ENCODE measurements around the gene CCBE1. TPM values are rescaled to one million over a fixed set of nuclear protein-coding genes. Genes with fewer than 3 reads are reported as not detected.

CCBE1 gene
- total and polyA plus RNA-seq, 4 donors, result 3.4 to 59.0 (median 21.9) TPM

DNA sequence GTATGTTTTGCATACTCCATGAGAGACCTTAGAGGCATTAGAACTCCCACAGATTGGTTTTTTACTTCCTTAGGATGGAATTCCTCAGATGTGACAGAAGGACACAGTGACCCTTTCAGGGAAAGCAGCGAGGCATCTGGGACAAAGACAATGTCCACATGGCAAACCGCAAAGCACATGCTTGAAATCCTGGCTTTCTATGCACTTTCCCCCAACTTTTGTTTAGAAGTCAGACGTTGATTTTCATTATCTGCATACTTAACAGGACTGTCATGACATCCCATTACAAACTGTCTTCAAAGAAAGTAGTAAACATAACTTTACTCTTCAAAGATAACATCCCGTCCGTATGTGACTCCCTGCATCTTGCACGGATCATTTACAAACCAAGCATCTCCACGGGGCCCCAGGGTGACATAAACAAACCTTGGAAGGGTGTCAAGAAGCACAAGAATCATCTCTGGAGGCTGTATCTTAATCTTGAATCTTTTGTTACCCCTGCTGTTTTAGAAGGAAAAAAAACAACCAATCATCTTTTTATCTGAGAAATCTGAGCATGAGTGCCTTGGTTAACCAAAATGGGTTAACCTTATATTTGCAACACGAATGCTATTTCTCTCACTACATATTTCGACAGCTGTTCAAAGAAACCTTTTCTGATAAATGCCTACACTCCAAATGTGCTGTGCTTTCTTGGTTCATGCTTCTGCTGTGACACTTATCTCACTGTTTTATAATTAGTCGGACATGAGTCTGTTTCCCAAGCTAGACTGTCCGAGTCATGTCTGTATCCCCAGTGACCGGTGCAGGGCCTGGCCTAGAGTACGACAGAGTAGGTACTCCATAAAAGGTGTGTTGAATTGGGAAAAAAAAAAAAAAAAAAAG is 90.8 kb downstream of the CCBE1 start:
- ATAC-seq (ENCODE audit: insufficient read depth, low FRiP score) (no peak), DNase-seq (peak; percentile 79 to 92 (median 91))
- Histone ChIP-seq H3K9me3 (ENCODE audit: control insufficient read depth in 4 of 4, insufficient read depth in 3 of 4, low read length in 3 of 4) (no peaks in the 10 kb centered on the region), H3K4me1 (ENCODE audit: control insufficient read depth in 5 of 5, insufficient read depth in 5 of 5, low read length in 5 of 5) (peaks cover 1 to 68% (median 9%) of the 10 kb centered on the region in 5 donors), H3K9ac (ENCODE audit: insufficient read depth in 1 of 2, low read length in 2 of 2) (peak overlapping the region in 1 of 2 donors; percentile 17), H3K27me3 (ENCODE audit: control insufficient read depth in 3 of 3, insufficient read depth in 3 of 3, low read length in 2 of 3) (no peaks in the 10 kb centered on the region), H3K4me3 (no peak overlapping the region), H3K27ac (ENCODE audit: low read depth in 1 of 2, low read length in 1 of 2) (no peak overlapping the region), H3K36me3 (ENCODE audit: control insufficient read depth in 4 of 4, insufficient read depth in 4 of 4, low read length in 4 of 4) (no peaks in the 10 kb centered on the region)
- TF ChIP-seq, protein P1, sequence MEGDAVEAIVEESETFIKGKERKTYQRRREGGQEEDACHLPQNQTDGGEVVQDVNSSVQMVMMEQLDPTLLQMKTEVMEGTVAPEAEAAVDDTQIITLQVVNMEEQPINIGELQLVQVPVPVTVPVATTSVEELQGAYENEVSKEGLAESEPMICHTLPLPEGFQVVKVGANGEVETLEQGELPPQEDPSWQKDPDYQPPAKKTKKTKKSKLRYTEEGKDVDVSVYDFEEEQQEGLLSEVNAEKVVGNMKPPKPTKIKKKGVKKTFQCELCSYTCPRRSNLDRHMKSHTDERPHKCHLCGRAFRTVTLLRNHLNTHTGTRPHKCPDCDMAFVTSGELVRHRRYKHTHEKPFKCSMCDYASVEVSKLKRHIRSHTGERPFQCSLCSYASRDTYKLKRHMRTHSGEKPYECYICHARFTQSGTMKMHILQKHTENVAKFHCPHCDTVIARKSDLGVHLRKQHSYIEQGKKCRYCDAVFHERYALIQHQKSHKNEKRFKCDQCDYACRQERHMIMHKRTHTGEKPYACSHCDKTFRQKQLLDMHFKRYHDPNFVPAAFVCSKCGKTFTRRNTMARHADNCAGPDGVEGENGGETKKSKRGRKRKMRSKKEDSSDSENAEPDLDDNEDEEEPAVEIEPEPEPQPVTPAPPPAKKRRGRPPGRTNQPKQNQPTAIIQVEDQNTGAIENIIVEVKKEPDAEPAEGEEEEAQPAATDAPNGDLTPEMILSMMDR (IDR thresholded peaks at IDR 0.05; ENCODE audit: control extremely low read depth, extremely low read depth), result no peak
- WGBS, 2 donors, result 60 to 70% methylated on average over 13 of the region's 13 CpGs

- H3K9ac ChIP-seq (ENCODE audit: insufficient read depth in 1 of 2, low read length in 2 of 2), result peak overlapping the region in 1 of 2 donors; percentile 23
- H3K36me3 ChIP-seq (ENCODE audit: control insufficient read depth in 4 of 4, insufficient read depth in 4 of 4, low read length in 4 of 4), result no peaks in the 10 kb centered on the region
- H3K27ac ChIP-seq (ENCODE audit: low read depth in 1 of 2, low read length in 1 of 2), result no peak overlapping the region
- H3K27me3 ChIP-seq (ENCODE audit: control insufficient read depth in 3 of 3, insufficient read depth in 3 of 3, low read length in 2 of 3), result no peaks in the 10 kb centered on the region
- TF ChIP-seq, protein P1 (IDR thresholded peaks at IDR 0.05; ENCODE audit: control extremely low read depth, extremely low read depth), result no peak
- H3K9me3 ChIP-seq (ENCODE audit: control insufficient read depth in 4 of 4, insufficient read depth in 3 of 4, low read length in 3 of 4), result no peaks in the 10 kb centered on the region
- peaks cover 1 to 61% (median 9%) of the 10 kb centered on the region in 5 donors for H3K4me1 ChIP-seq (ENCODE audit: control insufficient read depth in 5 of 5, insufficient read depth in 5 of 5, low read length in 5 of 5)
- no peak for ATAC-seq (ENCODE audit: insufficient read depth, low FRiP score)
- DNase-seq, result peak; percentile 47 to 81 (median 78)
- no peak overlapping the region for H3K4me3 ChIP-seq
- 74 to 91% methylated on average over 13 of the region's 13 CpGs for WGBS, 2 donors
Measured at GRCh38 chr18:59605633-59606192, 91.5 kb downstream of the CCBE1 start.

GRCh38 chr18:59604877-59605276 is 92.3 kb downstream of the CCBE1 start:
- 85 to 94% methylated on average over 3 of the region's 3 CpGs for WGBS, 2 donors
- Histone ChIP-seq H3K9me3 (ENCODE audit: control insufficient read depth in 4 of 4, insufficient read depth in 3 of 4, low read length in 3 of 4) (no peaks in the 10 kb centered on the region), H3K9ac (ENCODE audit: insufficient read depth in 1 of 2, low read length in 2 of 2) (no peak overlapping the region), H3K4me3 (no peak overlapping the region), H3K4me1 (ENCODE audit: control insufficient read depth in 5 of 5, insufficient read depth in 5 of 5, low read length in 5 of 5) (peaks cover 1 to 57% (median 9%) of the 10 kb centered on the region in 5 donors), H3K27me3 (ENCODE audit: control insufficient read depth in 3 of 3, insufficient read depth in 3 of 3, low read length in 2 of 3) (no peaks in the 10 kb centered on the region), H3K27ac (ENCODE audit: low read depth in 1 of 2, low read length in 1 of 2) (no peak overlapping the region), H3K36me3 (ENCODE audit: control insufficient read depth in 4 of 4, insufficient read depth in 4 of 4, low read length in 4 of 4) (no peaks in the 10 kb centered on the region)
- TF ChIP-seq, protein P1 (IDR thresholded peaks at IDR 0.05; ENCODE audit: control extremely low read depth, extremely low read depth), result no peak
- ATAC-seq (ENCODE audit: insufficient read depth, low FRiP score), result no peak
- DNase-seq, result no peak
